Stomach smooth muscle (tissue), 2 donors: ENCODE measurements around the gene CIDEB.
A peak's percentile ranks its signal among the peaks of the same experiment; 100 is the strongest.

Experiments used
- H3K27ac ChIP-seq: one replicate; pipeline ENCODE4 v1.7.0; 2013; ENCODE audit warnings: mild to moderate bottlenecking, low read length, inconsistent platforms
- H3K27me3 ChIP-seq, 2 donors: one replicate each; pipeline ENCODE4 v1.7.0; 2013; ENCODE audit warnings: low read length in 2 of 2; ENCODE audit not compliant: insufficient read depth in 2 of 2, control insufficient read depth in 1 of 2
- H3K36me3 ChIP-seq, 2 donors: one replicate each; pipeline ENCODE4 v1.7.0; 2013; ENCODE audit warnings: low read length in 2 of 2; ENCODE audit not compliant: control insufficient read depth in 2 of 2, insufficient read depth in 2 of 2
- H3K4me1 ChIP-seq: one replicate; pipeline ENCODE4 v1.7.0; 2013; ENCODE audit warnings: low read length; ENCODE audit not compliant: control insufficient read depth, insufficient read depth
- H3K4me3 ChIP-seq, 2 donors: one replicate each; pipeline ENCODE4 v1.7.0; 2013; ENCODE audit warnings: low read length in 2 of 2
- H3K9ac ChIP-seq, 2 donors: one replicate each; pipeline ENCODE4 v1.7.0; 2013; ENCODE audit warnings: low read length in 2 of 2, mild to moderate bottlenecking in 1 of 2
- H3K9me3 ChIP-seq, 2 donors: one replicate each; pipeline ENCODE4 v1.7.0; 2013; ENCODE audit warnings: low read length in 2 of 2; ENCODE audit not compliant: control insufficient read depth in 2 of 2
- donor health status: healthy.
- donor health status: Pancreatic carcinoma.

The CIDEB gene

GRCh38 chr14:24321212-24321975 lies 13.6 kb upstream of the CIDEB start:
- Histone ChIP-seq H3K9me3 (no peaks in the 10 kb centered on the region), H3K4me3 (no peak overlapping the region), H3K36me3 (no peaks in the 10 kb centered on the region), H3K27ac (no peak overlapping the region), H3K27me3 (peaks cover 26 to 38% of the 10 kb centered on the region in 2 donors), H3K9ac (no peak overlapping the region), H3K4me1 (peaks cover 4% of the 10 kb centered on the region)

DNA sequence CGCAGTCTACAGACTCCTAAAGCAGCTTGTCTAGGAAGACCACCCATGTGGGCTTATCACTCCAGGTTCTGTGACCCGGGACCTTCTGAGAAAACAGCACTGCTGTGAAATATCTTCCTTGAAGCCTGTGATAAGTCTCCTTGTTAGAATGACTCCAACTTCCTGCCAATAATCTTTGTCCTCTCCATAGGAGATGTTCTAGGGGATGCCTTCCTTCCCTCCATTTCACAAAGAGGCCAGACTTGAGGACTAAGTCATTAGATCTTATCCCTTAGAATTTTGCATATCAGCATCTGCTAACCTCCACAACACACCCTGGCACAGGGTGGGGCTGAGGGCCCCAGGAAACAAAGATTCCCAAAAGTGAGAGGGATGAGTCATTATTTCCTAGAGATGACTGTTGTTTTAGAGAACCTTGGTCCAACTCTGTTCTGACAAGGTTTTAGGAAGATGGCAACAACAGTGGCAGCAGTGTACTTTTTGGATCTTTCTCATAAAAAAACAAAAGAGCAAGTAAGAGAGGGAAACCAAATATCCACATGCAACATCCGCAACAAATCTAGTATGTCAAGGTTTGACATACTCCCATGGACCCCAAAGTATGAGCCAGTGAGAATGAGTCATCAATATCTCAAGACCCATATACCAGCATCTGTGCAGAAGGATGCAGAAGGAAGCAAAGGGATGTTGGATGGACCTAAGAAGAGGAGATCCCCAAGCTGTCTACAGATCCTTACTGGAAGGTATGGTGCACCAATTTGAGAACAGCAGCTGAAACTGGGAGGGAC lies 9.6 kb upstream of the CIDEB start:
- no peak overlapping the region for H3K4me3 ChIP-seq
- no peak overlapping the region for H3K27ac ChIP-seq
- H3K9ac ChIP-seq, result no peak overlapping the region
- no peaks in the 10 kb centered on the region for H3K9me3 ChIP-seq
- H3K36me3 ChIP-seq, result no peaks in the 10 kb centered on the region
- H3K4me1 ChIP-seq, result peaks cover 11% of the 10 kb centered on the region
- H3K27me3 ChIP-seq, result peaks cover 38 to 40% of the 10 kb centered on the region in 2 donors

DNA sequence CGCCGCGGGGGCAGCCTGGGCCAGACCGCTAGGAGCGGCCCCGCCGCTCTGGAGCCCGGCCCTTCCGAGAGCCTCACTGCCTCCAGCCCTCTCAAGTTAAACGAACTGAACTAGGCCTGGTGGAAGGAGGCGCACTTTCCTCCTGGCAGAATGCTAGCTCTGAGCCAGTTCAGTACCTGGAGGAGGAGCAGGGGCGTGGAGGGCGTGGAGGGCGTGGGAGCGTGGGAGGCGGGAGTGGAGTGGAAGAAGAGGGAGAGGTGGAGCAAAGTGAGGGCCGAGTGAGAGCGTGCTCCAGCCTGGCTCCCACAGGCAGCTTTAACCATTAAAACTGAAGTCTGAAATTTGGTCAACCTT lies 8.8 kb upstream of the CIDEB start:
- Histone ChIP-seq H3K27ac (no peak overlapping the region), H3K4me1 (peaks cover 11% of the 10 kb centered on the region), H3K4me3 (no peak overlapping the region), H3K9ac (no peak overlapping the region), H3K36me3 (no peaks in the 10 kb centered on the region), H3K27me3 (peaks cover 38% of the 10 kb centered on the region in 2 donors), H3K9me3 (no peaks in the 10 kb centered on the region)

- H3K27me3 ChIP-seq, result peaks cover 38% of the 10 kb centered on the region in 2 donors
- H3K4me3 ChIP-seq, result no peak overlapping the region
- no peaks in the 10 kb centered on the region for H3K36me3 ChIP-seq
- H3K4me1 ChIP-seq, result peaks cover 16% of the 10 kb centered on the region
- no peak overlapping the region for H3K27ac ChIP-seq
- no peaks in the 10 kb centered on the region for H3K9me3 ChIP-seq
- no peak overlapping the region for H3K9ac ChIP-seq
These were observed 8.2 kb upstream of the CIDEB start for GRCh38 chr14:24315807-24316596.

- H3K36me3 ChIP-seq, result no peaks in the 10 kb centered on the region
- no peak overlapping the region for H3K27ac ChIP-seq
- H3K9ac ChIP-seq, result no peak overlapping the region
- peaks cover 36 to 38% of the 10 kb centered on the region in 2 donors for H3K27me3 ChIP-seq
- peaks cover 21% of the 10 kb centered on the region for H3K4me1 ChIP-seq
- H3K4me3 ChIP-seq, result no peak overlapping the region
- no peaks in the 10 kb centered on the region for H3K9me3 ChIP-seq
These were observed 7.5 kb upstream of the CIDEB start for GRCh38 chr14:24315243-24315806.

- H3K4me3 ChIP-seq, result no peak overlapping the region
These were observed 6.8 kb upstream of the CIDEB start for GRCh38 chr14:24314377-24315193.

DNA sequence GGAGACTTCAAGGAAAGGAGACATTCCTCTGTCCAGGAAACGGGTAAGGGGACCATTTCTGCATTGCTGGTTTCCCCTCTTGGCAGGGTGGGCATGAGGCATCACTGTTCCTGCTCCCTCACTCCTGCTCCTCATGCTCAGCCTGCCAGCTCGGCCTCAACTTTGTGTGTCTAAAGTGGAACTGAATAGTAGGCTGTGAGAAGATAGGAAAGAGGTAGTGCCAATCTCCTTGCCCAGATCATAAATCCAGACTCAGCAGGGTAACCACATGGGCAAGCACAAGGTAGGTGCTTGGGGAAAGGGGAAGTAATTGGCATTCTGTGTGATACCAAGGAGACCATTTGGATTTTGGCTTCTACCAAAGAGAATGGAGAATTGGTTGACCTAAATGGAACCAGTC lies 6.1 kb upstream of the CIDEB start:
- Histone ChIP-seq H3K9ac (no peak overlapping the region), H3K4me1 (peaks cover 31% of the 10 kb centered on the region), H3K4me3 (no peak overlapping the region), H3K27me3 (peaks cover 26 to 31% of the 10 kb centered on the region in 2 donors), H3K36me3 (no peaks in the 10 kb centered on the region), H3K9me3 (no peaks in the 10 kb centered on the region), H3K27ac (no peak overlapping the region)

More at GRCh38 chr14:24314377-24315193, 6.8 kb upstream of the CIDEB start:
- H3K4me1 ChIP-seq, result peaks cover 28% of the 10 kb centered on the region
- no peaks in the 10 kb centered on the region for H3K36me3 ChIP-seq
- no peak overlapping the region for H3K9ac ChIP-seq
- H3K27me3 ChIP-seq, result peaks cover 33 to 37% of the 10 kb centered on the region in 2 donors
- H3K27ac ChIP-seq, result no peak overlapping the region
- no peaks in the 10 kb centered on the region for H3K9me3 ChIP-seq

DNA sequence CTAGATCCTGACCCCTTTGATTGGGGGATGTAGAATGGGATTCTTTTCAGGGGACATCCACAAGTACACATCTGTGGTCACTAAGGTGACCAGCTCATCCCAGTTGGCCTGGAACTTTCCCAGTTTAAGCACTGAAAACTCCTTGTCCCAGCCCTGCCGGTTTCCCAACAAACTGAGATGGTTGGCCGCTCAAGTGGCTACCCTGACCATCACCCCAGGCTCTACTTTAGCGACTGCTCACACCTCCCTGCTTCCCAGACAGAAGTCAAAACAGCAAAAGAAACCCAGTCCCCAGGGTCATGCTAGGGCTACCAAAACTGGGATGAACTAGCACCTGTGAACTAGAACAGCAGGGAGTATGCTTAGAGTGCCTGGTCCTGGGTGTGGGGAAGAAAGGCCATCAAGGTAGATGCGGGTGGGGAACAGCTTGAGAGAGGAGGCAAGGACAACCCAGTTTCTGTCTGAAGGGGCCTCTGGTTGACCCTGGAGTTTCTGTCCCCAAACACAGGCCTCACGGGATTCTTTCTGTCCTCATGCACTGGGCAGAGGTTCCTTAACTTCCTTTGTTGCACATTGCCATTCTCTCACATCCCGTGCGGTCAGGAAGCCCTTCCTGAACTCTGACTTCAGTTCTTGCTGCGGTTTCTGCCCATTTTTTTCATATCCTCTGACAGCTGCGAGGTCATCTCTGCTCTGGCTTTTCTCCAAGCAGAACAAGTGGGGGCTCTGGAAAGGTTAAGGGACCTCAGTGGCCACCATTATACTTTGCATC lies 5.1 kb upstream of the CIDEB start:
- Histone ChIP-seq H3K27ac (peak overlapping the region; percentile 31), H3K27me3 (peaks cover 18 to 25% of the 10 kb centered on the region in 2 donors), H3K36me3 (peaks cover 0 to 2% of the 10 kb centered on the region in 2 donors), H3K9me3 (no peaks in the 10 kb centered on the region), H3K4me3 (no peak overlapping the region), H3K9ac (no peak overlapping the region), H3K4me1 (peaks cover 34% of the 10 kb centered on the region)

- Histone ChIP-seq H3K9me3 (no peaks in the 10 kb centered on the region), H3K36me3 (peaks cover 0 to 4% of the 10 kb centered on the region in 2 donors), H3K4me1 (peaks cover 34% of the 10 kb centered on the region), H3K4me3 (peak overlapping the region in 1 of 2 donors; percentile 79), H3K9ac (no peak overlapping the region), H3K27me3 (peaks cover 10 to 18% of the 10 kb centered on the region in 2 donors), H3K27ac (peak overlapping the region; percentile 58)
These were observed 4.2 kb upstream of the CIDEB start for GRCh38 chr14:24311837-24312615.
